GM19397 (cell line): ENCODE results near the gene SCFD2.
"Not testable (repeated sequence)": the region's sequence is repeated elsewhere in the genome, so short reads cannot be mapped to it uniquely, and the experiment has no call there.

Source experiments
- ATAC-seq: cut with Tn5 transposase; IDR thresholded peaks from one replicate; pipeline ENCODE4 v1.9.1; 2021; ENCODE audit warnings: mild to moderate bottlenecking, moderate library complexity; ENCODE audit not compliant: unreplicated experiment

SCFD2 gene

DNA sequence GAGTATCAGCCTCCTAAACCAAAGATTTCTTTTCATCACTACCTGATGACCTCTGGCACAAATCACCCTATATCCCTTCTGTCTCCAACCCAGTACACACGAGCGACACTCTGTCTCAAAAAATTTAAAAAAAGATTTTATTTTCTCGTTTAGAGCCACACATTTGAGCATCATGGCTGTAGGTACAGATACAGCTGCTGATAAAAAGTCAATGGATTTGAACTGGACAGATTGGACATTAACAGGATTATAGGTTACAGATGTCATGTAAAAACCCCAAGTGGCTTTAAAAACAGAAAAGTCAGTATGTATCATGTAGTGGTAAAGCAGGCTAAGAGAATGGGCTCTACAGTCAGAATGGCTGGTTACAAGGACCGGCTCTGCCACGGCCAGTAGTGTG is 171.1 kb downstream of the SCFD2 start:
- ATAC-seq = no peak

DNA sequence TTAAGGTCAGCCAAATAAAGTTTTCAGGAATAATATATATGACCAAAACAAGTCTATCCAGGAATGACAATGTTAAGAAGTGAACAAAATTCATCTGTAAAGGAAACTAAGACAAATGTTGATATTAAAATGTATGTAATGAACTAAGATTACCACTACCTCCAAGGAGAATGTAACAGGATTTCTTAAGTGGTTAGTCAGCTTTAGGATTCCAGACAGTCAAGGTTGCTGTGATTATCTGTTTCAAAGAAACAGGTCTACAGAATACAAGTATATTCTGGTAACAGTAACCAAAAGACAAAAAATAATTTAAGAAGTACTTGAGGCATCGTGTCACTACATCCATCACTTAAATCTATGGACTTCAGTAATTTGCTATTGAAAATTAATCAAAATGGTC is 172.8 kb downstream of the SCFD2 start:
- no peak for ATAC-seq

DNA sequence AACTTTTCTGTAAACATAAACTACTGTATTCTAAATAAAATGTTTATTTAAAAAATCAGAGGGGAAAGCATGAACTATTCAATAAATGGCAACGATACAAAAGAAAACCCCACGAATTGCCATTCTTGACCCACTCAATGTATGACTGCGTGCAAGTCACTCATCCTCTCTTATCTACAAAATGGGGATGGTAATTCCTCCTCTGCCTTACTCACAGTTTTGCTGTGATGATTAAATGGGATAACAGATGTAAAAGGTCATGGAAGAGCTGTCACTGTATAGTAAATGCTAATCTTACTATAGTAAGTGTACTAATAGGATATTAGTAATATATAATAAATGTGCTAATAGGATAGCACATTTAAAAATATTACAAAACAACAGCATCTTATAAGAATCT is 173.4 kb downstream of the SCFD2 start:
- ATAC-seq = no peak

DNA sequence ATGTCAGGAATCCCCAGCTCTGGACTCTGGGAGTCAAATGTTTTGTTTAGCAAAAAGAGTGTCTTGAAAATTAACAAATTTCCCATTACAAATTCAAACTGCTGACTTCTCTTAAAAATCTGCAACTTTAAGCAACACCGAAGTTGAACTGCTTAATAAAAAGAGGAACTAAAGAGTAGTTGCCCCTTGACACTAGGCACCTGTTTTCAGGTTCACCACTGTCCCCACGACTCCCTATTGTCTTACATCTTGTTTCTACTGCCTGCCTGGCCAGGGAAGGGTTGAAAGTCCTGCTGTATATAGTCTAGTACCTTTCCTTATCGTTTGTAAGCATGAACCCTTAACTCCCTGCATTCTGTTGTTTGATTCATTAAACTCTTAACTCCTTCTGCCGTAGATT is 173.9 kb downstream of the SCFD2 start:
- ATAC-seq = no peak

DNA sequence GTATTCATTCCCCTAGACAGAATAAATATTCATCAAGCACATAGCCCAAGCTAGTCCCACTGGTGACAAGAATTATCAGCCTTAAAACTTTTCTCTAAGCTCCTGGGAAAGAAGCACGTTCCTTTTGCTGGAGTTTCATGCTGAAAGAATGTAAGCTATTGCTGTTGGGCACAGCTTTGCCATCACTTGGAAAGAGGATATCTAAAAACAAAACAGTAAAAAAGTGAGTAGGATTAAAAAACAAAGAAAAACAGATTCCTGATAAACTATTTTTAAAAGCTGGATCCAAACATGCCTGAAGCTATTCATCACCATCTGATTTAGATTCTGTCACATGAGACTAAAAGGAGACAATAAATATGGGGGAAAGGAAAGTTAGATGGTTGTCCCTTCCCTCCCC is 176.8 kb downstream of the SCFD2 start:
- ATAC-seq = no peak

DNA sequence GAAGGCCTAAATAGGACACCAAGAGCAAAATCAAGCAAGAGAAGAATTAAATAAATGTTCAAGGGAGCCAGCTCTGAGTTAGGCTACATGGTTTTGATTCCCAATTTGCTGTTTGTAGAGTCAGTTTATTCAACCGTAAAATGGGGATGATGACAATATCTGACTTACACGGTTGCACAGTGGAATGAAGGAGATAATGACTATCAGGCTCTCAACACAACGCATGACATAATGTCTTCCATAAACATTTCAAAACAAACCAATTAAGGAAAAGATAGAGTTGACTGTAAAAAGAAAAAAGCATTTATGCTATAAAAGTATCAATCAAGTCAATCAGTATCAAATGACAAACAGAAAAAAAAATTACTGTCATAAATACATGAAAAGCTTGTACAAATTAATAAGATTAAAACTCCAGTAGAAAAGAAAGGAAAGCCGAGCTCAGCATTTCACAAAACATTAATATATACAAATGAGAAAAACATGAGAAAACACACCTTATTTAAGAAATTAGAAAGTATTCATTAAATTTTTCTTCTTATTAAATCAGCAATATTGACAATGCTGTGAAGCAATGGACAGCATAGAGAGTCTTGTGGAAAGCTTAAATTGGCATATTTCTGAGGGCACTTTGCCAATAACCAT is 179.0 kb downstream of the SCFD2 start:
- no peak for ATAC-seq

DNA sequence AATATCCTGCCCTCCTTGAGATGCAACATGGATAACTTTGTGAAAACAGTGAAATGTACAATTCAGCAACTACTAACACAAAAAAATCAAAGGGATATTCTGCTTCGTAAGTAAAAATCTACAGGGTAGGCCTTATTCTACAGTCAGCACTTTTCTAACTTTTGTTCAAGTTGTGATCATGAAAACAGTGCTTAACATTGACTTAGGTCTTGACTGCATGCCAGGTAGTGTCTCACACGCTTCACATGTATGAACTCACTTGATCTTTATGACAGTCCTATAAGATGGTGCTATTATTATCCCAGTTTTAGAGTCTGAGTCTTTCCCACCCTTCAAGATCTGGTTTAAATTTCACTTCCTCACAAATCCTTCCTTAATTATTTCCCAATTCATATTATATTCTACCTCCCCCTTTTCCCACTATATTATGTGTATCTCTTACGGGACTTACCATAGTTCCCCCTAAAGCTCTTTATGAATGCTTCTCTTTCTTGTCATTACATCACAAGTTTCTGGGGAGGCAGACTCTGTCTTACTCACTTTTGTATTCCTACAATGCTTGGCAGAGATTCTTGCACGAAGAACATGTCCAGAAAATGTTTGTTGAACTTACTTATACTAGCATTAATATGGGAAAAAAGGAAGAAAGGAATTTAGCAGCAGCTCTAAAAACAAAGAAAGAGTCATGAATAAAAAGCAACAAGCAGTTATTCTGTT is 179.8 kb downstream of the SCFD2 start:
- no peak for ATAC-seq

DNA sequence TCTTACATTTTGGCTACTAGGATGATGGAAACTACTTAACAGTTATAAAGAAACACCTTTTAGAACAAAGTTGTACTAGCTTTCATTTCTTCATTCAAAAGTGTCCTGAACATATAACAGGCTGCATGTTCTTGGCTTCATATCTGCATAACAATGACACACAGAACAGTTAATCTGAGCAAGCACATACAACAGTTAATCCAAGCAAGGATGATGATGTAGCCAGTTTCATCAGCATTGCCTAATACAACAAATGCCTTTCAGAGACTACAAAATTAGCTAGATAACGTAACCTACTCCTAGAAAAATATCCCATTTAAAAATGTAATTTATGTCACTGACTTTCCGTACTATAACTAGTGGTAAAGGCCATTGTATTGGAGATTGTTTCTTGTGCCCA is 182.1 kb downstream of the SCFD2 start:
- ATAC-seq = no peak

DNA sequence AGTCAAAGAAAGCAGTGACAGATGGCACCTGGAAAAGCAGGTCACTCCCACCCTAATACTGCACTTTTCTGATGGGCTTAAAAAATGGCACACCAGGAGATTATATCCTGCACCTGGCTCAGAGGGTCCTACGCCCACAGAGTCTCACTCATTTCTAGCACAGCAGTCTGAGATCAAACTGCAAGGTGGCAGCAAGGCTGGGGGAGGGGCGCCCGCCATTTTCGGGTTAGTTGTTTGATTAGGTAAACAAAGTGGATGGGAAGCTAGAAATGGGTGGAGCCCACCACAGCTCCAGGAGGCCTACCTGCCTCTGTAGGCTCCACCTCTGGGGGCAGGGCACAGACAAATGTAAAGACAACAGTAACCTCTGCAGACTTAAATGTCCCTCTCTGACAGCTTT is 188.1 kb downstream of the SCFD2 start:
- ATAC-seq = not testable (repeated sequence)

DNA sequence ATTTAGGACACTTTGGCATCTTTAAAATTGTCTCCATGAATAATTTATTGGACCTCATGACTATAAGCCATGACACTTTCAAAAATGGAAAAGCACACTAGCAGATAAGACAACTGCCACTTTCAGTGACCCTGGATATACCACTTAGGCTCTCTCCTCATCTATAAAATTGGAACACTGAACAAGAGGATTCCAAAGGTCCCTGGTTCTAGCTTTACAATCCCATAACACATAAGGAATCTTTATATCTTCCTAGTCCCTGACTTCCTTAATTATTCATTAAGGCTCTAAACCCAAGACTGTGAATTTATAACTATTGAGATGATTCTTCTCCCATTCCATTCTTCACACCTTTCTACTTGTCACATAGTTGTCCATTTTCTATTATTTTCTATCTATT is 190.2 kb downstream of the SCFD2 start:
- no peak for ATAC-seq

DNA sequence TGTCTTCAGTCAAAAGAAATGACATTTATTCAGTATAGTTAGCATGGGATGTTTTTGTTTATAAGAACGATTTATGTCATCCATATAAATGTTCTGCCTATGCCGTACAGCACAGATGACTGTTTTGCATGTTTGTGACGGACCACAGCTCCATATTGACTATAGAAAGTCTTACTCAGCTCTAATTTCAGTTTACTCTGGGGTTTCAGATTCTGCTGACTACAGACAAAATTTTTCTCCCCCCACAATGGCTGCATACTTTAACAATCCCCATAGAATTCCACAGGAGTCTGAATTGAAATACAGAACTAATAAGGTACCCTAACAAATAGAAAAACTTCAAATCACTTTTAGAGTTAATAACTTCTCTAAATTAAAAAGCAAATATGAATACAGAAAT is 191.0 kb downstream of the SCFD2 start:
- ATAC-seq = no peak

DNA sequence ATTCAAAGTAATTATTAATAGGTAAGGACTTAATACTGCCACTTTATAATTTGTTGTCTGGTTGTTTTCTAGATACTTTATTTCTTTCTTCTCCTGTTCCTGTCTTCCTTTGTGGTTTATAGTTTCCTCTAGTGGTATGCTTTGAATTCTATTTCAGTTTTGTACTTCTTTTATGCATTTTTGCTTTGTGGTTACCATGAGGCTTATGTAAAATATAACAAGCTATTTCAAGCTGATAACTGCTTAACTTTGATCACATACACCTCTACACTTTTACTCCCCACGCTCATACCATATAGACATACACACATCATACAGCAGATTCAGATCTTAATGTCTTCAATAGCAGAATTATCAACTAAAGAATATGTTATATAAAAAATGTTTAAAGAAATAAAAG is 192.3 kb downstream of the SCFD2 start:
- ATAC-seq = no peak

DNA sequence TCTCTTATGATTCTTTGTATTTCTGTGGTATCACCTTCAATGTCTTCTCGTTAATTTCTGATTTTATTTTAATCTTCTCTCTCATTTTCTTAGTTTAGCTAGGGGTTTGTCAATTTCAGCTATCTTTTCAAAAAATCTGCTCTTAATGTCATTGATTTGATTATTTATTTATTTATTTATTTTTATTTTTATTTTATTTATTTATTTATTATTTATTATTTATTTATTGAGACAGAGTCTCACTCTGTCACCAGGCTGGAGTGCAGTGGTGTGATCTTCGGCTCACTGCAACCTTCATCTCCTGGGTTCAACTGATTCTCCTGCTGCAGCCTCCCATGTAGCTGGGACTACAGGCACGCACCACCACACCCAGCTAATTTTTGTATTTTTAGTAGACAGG is 194.1 kb downstream of the SCFD2 start:
- no peak for ATAC-seq

DNA sequence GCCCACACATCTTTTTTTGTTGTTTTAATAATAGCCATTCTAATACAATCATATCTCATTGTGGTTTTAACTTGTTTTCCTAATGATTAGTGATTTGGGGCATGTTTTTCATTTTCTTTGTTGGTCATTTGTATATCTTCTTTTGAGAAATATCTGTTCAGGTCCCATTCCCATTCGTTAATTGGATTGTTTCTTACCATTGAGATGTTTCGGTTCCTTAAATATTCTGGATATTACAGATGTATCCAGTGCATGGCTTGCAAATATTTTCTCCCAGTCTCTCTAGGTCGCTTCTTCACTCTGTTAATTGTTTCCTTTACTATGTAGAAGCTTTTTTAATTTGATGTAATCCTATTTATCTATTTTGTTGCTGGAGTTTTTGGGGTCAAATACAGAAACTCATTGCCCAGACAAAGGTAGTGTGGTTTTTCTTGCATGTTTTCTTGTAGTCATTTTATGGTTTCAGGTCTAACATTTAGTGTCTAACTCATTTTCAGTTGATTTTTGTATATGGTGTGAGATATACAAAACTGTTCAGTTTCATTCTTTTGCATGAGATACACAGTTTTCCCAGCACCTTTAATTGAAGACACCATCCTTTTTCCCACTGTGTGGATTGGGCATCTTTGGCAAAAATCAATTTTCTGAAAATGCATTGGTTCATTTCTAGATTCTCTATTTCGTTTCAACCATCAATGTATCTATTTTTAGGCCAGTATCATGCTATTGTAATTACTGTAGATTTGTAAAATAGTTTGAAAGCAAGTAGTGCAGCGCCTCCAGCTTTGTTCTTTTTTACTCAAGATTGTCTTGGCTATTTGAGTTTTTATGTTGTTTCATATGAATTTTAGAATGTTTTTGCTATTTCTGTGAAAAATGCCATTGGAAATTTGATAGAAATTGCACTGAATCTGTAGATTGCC is 195.9 kb downstream of the SCFD2 start:
- ATAC-seq = no peak

DNA sequence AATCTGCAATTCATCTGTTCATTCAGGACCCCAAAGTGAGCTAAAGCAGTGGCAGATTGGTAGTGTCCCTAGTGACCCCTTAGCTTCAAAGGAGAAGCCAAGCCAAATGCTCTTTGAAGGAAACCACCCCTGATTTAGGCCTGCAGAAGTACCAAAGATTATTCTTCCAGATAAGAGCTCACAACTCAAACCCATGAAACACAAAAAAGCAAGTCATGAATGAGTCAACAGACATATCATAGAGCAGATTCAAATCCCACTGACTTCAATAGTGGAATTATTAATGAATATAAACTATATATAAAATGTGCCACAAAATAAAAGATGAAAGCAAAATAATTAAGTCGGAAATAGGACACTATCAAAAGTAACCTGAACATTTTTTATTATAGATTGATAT is 197.6 kb downstream of the SCFD2 start:
- ATAC-seq = no peak

DNA sequence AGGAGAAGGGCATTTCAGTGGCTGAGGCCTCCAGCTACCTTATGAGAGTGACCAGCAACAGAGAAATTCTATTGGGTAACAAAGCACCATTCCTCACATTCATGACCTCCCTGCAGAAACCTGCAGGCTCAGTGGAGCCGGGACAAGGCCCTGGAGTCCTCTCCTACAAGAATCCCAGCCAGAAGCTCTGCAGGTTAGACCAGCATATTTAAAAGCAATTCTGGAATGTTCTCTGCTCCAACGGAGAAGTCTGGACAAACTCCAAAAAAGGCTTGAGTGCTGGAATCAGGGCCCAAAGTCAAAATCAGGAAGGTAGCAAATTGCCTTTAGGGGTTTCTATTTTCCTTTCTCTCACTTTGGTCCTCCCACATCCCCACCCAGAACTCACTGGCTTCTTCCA is 202.9 kb downstream of the SCFD2 start:
- no peak for ATAC-seq

DNA sequence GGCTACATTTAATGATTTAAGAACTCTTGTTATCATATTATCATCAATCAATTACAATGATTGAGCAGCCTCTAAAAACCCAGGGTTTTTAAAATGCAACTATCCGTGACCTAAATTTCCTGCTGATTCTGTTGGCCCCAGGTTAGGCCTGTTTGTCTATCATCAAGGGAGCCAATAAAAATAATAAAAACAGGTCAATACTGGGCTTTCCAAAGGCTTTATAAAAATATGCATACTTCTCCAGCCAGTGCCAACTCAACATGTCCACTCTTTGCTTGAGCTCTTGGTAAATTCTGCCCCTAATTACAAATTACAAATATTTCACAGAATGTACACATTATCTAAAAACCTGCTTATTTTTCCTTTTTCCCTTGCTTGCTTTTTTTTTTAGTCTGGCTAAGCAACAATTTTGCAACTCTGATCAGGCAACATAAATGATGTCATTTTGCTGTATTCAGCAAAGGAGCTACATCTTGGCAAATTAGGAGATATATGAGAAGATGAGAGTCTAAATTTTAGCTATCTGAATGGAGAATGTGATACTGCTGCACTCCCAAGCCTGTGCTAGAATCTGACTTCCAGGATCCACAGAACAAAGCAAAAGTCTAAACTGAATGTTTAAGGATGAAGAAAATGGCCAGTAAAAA is 204.0 kb downstream of the SCFD2 start:
- ATAC-seq = no peak

DNA sequence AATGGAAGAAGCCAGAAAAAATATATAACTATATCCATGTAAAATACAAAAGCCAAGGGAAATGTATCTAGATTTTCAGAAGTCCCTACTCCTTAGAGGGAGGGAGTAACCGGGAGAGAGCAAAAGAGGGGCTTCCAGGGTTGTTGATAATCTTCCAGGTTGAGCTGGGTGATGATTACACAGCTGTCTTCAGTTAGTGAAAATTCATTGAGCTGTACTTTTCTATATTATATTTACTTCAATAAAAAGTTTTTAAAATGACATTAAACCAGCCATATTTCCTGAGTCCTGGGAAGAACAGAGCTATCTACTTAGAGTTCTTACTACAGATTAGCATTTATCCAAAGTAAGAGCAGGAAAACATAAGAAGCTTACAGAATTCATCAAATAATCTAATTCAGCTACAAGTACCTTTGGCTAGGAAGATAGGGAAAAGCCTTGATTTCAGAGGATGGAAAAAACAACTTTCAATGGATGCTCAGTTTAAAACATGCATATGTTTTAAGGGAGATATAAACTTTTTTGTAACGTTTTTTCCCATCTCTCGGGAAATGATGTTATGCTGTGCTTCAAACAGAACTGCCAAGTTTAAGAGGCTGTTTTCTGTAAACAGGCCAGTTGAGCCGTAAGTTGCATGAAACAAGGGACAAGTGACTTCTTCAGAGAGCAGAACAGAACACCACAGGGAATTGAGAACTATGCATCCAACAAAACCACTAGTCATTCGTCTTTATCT is 204.6 kb downstream of the SCFD2 start:
- ATAC-seq = no peak

DNA sequence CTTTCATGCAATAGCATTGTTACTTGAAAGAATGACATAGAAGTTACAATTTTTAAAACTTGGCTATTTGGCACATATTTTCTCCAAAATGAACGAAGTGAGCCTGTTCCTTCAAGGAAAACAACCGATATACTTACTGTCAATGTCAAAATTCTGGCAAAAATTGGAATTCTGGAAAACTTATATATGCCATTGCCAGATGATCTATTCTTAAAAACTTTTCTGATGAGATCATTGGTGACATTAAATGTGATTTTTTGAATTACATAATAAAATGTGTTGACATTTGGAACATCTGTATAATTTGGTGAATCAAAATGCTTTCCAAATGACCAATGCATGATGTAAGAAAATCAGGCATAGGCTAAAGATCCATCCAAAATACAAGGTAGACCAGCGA is 209.0 kb downstream of the SCFD2 start:
- ATAC-seq = no peak

DNA sequence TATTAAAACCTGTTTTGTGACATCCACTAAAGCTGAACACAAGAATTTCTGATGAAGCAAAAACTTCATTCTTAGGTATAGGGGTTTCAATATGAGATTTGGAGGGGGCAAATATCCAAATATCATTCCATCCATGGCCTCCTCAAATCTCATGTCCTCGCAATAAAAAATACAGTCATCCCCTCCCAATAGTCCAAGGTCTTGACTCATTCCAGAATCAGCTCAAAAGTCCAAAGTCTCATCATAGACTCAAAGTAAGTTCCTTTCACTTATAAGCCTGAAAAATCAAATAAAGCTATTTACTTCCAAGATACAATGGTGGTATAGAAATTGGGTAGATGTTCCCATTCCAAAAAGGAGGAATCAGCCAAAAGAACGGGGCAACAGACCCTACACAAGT is 213.4 kb downstream of the SCFD2 start:
- no peak for ATAC-seq

DNA sequence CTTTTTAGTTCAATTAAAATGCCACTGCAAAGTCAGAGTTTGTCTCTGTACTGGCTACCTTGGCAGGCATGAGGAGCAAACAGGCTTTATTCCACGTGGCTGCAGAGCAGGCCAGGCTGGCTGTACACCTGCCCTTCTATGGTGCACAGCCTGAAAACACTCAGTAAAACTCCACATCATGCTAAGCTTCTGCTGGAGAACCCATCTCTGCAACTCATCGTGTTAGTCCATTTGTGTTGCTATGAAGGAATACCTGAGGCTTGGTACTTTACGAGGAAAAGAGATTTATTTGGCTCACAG is 214.4 kb downstream of the SCFD2 start:
- no peak for ATAC-seq
